ENCODE results near the gene C9orf43.

- TF ChIP-seq EZH2 (IDR thresholded peaks at IDR 0.05; ENCODE audit: low read depth, unreplicated experiment) (no peak), CTCF (conservative IDR thresholded peaks at IDR 0.05; ENCODE audit: low read depth in 2 of 2) (peak; percentile 58 to 83), JUNB (IDR thresholded peaks at IDR 0.05; ENCODE audit: unreplicated experiment) (no peak), CREB1 (CRISPR knock-in tag; IDR thresholded peaks at IDR 0.05; ENCODE audit: low read depth) (no peak), POLR2AphosphoS5 (IDR thresholded peaks at IDR 0.05; ENCODE audit: low read depth) (no peak), EZH2phosphoT487 (IDR thresholded peaks at IDR 0.05; ENCODE audit: unreplicated experiment) (no peak)
Measured at GRCh38 chr9:113446323-113446740, 35.8 kb downstream of the C9orf43 start.
